T-helper 22 cell (primary cell): Measurements from ENCODE around the gene DEFB112.

Experiments
- DNase-seq: peaks from one replicate; pipeline ENCODE4 v3.0.0-alpha.2; 2020; ENCODE audit warnings: low read depth

DEFB112 gene

GRCh38 chr6:49995278-49995677, 54.5 kb downstream of the DEFB112 start:
- DNase-seq: no peak
